ENCODE data around the gene MCTP1. TPM values are rescaled to one million over a fixed set of nuclear protein-coding genes. Genes with fewer than 3 reads are reported as not detected.

MCTP1 gene
- total RNA-seq, 4 donors from 2014 or later, result 5.7 to 33.5 (median 17.4) TPM

- Histone ChIP-seq H3K27ac (no peak overlapping the region), H3K36me3 (no peaks in the 10 kb centered on the region), H3K4me3 (replicated peaks in 1 of 3) (no peak overlapping the region), H3K27me3 (no peaks in the 10 kb centered on the region), H3K4me1 (no peaks in the 10 kb centered on the region), H3K9me3 (no peaks in the 10 kb centered on the region)
- WGBS, 2 donors, result 85 to 87% methylated on average over 6 of the region's 6 CpGs
- TF ChIP-seq POLR2A (IDR thresholded peaks at IDR 0.05) (no peak), CTCF (IDR thresholded peaks at IDR 0.05) (no peak)
- intact Hi-C loops (cut with DNase I), result no loop called here
- DNase-seq, result no peak
These were observed 469.4 kb downstream of the MCTP1 start for GRCh38 chr5:94815313-94816039.

DNA sequence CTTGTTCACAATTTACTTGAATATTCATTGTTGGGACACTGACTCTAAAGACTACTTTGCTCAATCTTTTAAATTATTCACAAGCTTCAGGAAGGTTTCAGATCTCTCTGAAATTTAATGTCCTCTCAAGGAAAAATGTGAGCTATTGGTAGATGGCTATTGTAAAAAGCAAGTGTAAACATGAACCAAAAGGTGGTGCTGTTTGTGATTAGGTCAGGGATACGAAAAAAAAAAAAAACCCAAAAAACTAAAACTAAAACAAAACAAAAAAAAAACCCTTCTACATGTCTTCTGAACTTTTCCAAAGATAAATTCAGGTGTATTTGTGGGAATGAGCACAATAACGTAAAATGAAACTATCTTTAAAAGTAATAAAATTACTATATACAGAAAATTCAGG is 472.7 kb downstream of the MCTP1 start:
- Histone ChIP-seq H3K4me3 (replicated peaks in 1 of 3) (no peak overlapping the region), H3K9me3 (no peaks in the 10 kb centered on the region), H3K36me3 (no peaks in the 10 kb centered on the region), H3K27ac (no peak overlapping the region), H3K4me1 (no peaks in the 10 kb centered on the region), H3K27me3 (no peaks in the 10 kb centered on the region)
- intact Hi-C loops (cut with DNase I), result no loop called here
- DNase-seq, result no peak
- 79 to 89% methylated on average over 2 of the region's 2 CpGs for WGBS, 2 donors
- TF ChIP-seq POLR2A (IDR thresholded peaks at IDR 0.05) (no peak), CTCF (IDR thresholded peaks at IDR 0.05) (no peak)

GRCh38 chr5:94811331-94811730 is 473.6 kb downstream of the MCTP1 start:
- no peaks in the 10 kb centered on the region for H3K9me3 ChIP-seq
- H3K4me1 ChIP-seq, result no peaks in the 10 kb centered on the region
- no peak overlapping the region for H3K4me3 ChIP-seq (replicated peaks in 1 of 3)
- no peak for TF ChIP-seq CTCF (IDR thresholded peaks at IDR 0.05)
- no peak for TF ChIP-seq POLR2A (IDR thresholded peaks at IDR 0.05)
- intact Hi-C loops (cut with DNase I), result no loop called here
- no peak overlapping the region for H3K27ac ChIP-seq
- no peaks in the 10 kb centered on the region for H3K27me3 ChIP-seq
- DNase-seq, result no peak
- H3K36me3 ChIP-seq, result no peaks in the 10 kb centered on the region
- 79 to 83% methylated on average over 6 of the region's 6 CpGs for WGBS, 2 donors

DNA sequence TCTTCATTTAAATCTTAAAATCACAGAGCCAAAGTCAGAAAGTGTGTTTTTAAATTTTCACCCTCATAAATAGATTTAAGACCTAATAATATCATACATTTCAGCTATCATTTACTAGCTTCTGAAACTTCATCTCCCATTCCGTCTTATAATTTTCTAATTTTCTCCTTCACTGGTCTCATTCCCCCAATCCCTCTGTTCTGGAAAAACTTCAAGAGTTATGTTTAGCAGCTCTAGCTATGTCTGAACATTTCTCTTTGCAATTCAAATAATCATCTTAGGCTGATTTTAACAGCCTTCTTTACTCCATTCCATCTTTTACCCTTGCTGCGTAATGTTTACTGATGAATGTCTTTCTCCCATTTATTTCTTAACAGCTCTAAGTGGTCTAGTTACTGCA is 474.0 kb downstream of the MCTP1 start:
- Histone ChIP-seq H3K36me3 (no peaks in the 10 kb centered on the region), H3K27ac (no peak overlapping the region), H3K9me3 (no peaks in the 10 kb centered on the region), H3K4me3 (replicated peaks in 1 of 3) (no peak overlapping the region), H3K27me3 (no peaks in the 10 kb centered on the region), H3K4me1 (no peaks in the 10 kb centered on the region)
- TF ChIP-seq CTCF (IDR thresholded peaks at IDR 0.05), result no peak
- TF ChIP-seq POLR2A (IDR thresholded peaks at IDR 0.05), result no peak
- DNase-seq, result no peak
- 94 to 98% methylated on average over 2 of the region's 2 CpGs for WGBS, 2 donors
- intact Hi-C loops (cut with DNase I), result no loop called here

GRCh38 chr5:94810281-94810680 is 474.6 kb downstream of the MCTP1 start:
- TF ChIP-seq CTCF (IDR thresholded peaks at IDR 0.05), result no peak
- no peak for TF ChIP-seq POLR2A (IDR thresholded peaks at IDR 0.05)
- no peak for DNase-seq
- H3K9me3 ChIP-seq, result no peaks in the 10 kb centered on the region
- H3K27ac ChIP-seq, result no peak overlapping the region
- H3K27me3 ChIP-seq, result no peaks in the 10 kb centered on the region
- intact Hi-C loops (cut with DNase I), result no loop called here
- H3K4me3 ChIP-seq (replicated peaks in 1 of 3), result no peak overlapping the region
- no peaks in the 10 kb centered on the region for H3K4me1 ChIP-seq
- no peaks in the 10 kb centered on the region for H3K36me3 ChIP-seq
